ENCODE results near the gene RHEBL1.
"Not testable (repeated sequence)": the region's sequence is repeated elsewhere in the genome, so short reads cannot be mapped to it uniquely, and the experiment has no call there.

RHEBL1 gene

GRCh38 chr12:49070971-49071370 lies 1.2 kb upstream of the RHEBL1 start:
- TF ChIP-seq CTCF (conservative IDR thresholded peaks at IDR 0.05; ENCODE audit: control insufficient read depth, insufficient read depth, low read depth, low read length), result no peak
- DNase-seq (ENCODE audit: low read depth), result no peak
- no peak overlapping the region for H3K4me3 ChIP-seq (ENCODE audit: control insufficient read depth, low read depth, low read length)

- H3K4me3 ChIP-seq (ENCODE audit: control insufficient read depth, low read depth, low read length), result peak overlapping the region; percentile 85
- TF ChIP-seq CTCF (conservative IDR thresholded peaks at IDR 0.05; ENCODE audit: control insufficient read depth, insufficient read depth, low read depth, low read length), result no peak
These were observed 786 bp downstream of the RHEBL1 start for GRCh38 chr12:49068879-49069506.

GRCh38 chr12:49066120-49066519 lies 3.7 kb downstream of the RHEBL1 start:
- no peak for DNase-seq (ENCODE audit: low read depth)
- H3K4me3 ChIP-seq (ENCODE audit: control insufficient read depth, low read depth, low read length), result no peak overlapping the region
- no peak for TF ChIP-seq CTCF (conservative IDR thresholded peaks at IDR 0.05; ENCODE audit: control insufficient read depth, insufficient read depth, low read depth, low read length)

More at GRCh38 chr12:49068879-49069506, 786 bp downstream of the RHEBL1 start:
- no peak for DNase-seq (ENCODE audit: low read depth)

GRCh38 chr12:49064767-49065152 lies 5.0 kb downstream of the RHEBL1 start:
- DNase-seq (ENCODE audit: low read depth), result no peak
- no peak overlapping the region for H3K4me3 ChIP-seq (ENCODE audit: control insufficient read depth, low read depth, low read length)
- TF ChIP-seq CTCF (conservative IDR thresholded peaks at IDR 0.05; ENCODE audit: control insufficient read depth, insufficient read depth, low read depth, low read length), result no peak

GRCh38 chr12:49061916-49062315 lies 7.9 kb downstream of the RHEBL1 start:
- H3K4me3 ChIP-seq (ENCODE audit: control insufficient read depth, low read depth, low read length); DNase-seq (ENCODE audit: low read depth): not testable (repeated sequence)

GRCh38 chr12:49061157-49061650 lies 8.6 kb downstream of the RHEBL1 start:
- H3K4me3 ChIP-seq (ENCODE audit: control insufficient read depth, low read depth, low read length), result peak overlapping the region; percentile 91
- no peak for TF ChIP-seq CTCF (conservative IDR thresholded peaks at IDR 0.05; ENCODE audit: control insufficient read depth, insufficient read depth, low read depth, low read length)

GRCh38 chr12:49060237-49061156 lies 9.3 kb downstream of the RHEBL1 start, which contains the start of gene KMT2D:
KMT2D (minus strand) TSS chr12:49060794; CDS start chr12:49055324, 5,470 bp downstream.
- TF ChIP-seq CTCF (conservative IDR thresholded peaks at IDR 0.05; ENCODE audit: control insufficient read depth, insufficient read depth, low read depth, low read length), result peak; percentile 16
- H3K4me3 ChIP-seq (ENCODE audit: control insufficient read depth, low read depth, low read length), result peak within 1 kb of the TSS; percentile 91
- peak; percentile 95 for DNase-seq (ENCODE audit: low read depth)

More at GRCh38 chr12:49061157-49061650, 8.6 kb downstream of the RHEBL1 start:
- no peak for DNase-seq (ENCODE audit: low read depth)
